ENCODE data around the gene TNFSF18. TPM values are rescaled to one million over a fixed set of nuclear protein-coding genes. Genes with fewer than 3 reads are reported as not detected.

The TNFSF18 gene
- total and polyA plus RNA-seq, 2 donors (not counting 1 experiment from before 2014, with no cell fraction given): not detected

DNA sequence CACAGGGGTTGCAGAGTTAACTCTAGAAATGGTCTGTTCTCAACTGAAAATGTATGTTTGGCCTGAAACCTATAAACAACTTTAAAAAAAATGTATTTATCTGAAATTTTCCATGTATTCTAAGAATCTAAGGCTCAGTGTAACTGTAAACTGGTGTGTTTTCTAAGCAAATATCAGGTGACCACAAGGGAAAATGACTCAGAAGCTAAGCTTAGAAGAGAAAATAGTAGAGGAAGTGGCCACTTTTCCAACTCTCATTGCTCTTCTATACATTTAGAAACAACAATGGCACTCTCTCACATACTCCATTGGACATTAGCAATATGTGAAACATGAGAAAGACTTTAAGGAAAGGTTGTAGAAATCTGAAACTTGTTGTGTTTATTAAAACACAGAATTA, 7.5 kb downstream of the TNFSF18 start:
- H3K4me3 ChIP-seq (ENCODE audit: control extremely low read depth in 1 of 5, extremely low read depth in 1 of 5, insufficient read depth in 1 of 5, low read depth in 2 of 5, low read length in 4 of 5): no peak overlapping the region
- H3K27ac Mint-ChIP-seq: no peak overlapping the region
- H3K4me2 ChIP-seq (replicated peaks; ENCODE audit: low read depth, low read length, poor library complexity, severe bottlenecking): no peak overlapping the region
- no peak overlapping the region for H2AFZ ChIP-seq (ENCODE audit: insufficient read depth, low read depth, low read length, poor library complexity, severe bottlenecking)
- DNase-seq (no peak), ATAC-seq (ENCODE audit: low read depth) (no peak)
- intact Hi-C loops (cut with micrococcal nuclease): no loop called here
- H3K9me3 Mint-ChIP-seq (ENCODE audit: insufficient read depth): no peaks in the 10 kb centered on the region
- no peak overlapping the region for H3K9ac ChIP-seq (ENCODE audit: low read length)
- peaks cover 13% of the 10 kb centered on the region for H3K4me1 Mint-ChIP-seq
- no peaks in the 10 kb centered on the region for H3K79me2 ChIP-seq (ENCODE audit: control insufficient read depth, insufficient read depth, low read length)
- H3K27ac ChIP-seq (ENCODE audit: low read length in 2 of 2): no peak overlapping the region
- TF ChIP-seq EZH2 (IDR thresholded peaks at IDR 0.05; ENCODE audit: borderline replicate concordance, insufficient read depth, low read depth, low read length, poor library complexity, severe bottlenecking): no peak
- TF ChIP-seq, protein P1, sequence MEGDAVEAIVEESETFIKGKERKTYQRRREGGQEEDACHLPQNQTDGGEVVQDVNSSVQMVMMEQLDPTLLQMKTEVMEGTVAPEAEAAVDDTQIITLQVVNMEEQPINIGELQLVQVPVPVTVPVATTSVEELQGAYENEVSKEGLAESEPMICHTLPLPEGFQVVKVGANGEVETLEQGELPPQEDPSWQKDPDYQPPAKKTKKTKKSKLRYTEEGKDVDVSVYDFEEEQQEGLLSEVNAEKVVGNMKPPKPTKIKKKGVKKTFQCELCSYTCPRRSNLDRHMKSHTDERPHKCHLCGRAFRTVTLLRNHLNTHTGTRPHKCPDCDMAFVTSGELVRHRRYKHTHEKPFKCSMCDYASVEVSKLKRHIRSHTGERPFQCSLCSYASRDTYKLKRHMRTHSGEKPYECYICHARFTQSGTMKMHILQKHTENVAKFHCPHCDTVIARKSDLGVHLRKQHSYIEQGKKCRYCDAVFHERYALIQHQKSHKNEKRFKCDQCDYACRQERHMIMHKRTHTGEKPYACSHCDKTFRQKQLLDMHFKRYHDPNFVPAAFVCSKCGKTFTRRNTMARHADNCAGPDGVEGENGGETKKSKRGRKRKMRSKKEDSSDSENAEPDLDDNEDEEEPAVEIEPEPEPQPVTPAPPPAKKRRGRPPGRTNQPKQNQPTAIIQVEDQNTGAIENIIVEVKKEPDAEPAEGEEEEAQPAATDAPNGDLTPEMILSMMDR (IDR thresholded peaks at IDR 0.05): no peak
- H3K27me3 Mint-ChIP-seq: no peaks in the 10 kb centered on the region
- CTCF ChIA-PET: no interaction called here
- H3K36me3 ChIP-seq (replicated peaks in 1 of 2; ENCODE audit: control extremely low read depth in 1 of 2, control insufficient read depth in 1 of 2, extremely low read depth in 1 of 2, insufficient read depth in 2 of 2, low read length in 1 of 2): no peaks in the 10 kb centered on the region
- H3K9me3 ChIP-seq (ENCODE audit: control extremely low read depth in 1 of 3, control insufficient read depth in 2 of 3, insufficient read depth in 1 of 3, low read length in 2 of 3): no peaks in the 10 kb centered on the region
- H3K4me1 ChIP-seq (ENCODE audit: control insufficient read depth in 2 of 2, insufficient read depth in 2 of 2, low read length in 2 of 2): peaks cover 4 to 6% of the 10 kb centered on the region in 2 donors
- POLR2A ChIA-PET: no interaction called here
- H3K27me3 ChIP-seq (replicated peaks in 1 of 4; ENCODE audit: control extremely low read depth in 1 of 4, control insufficient read depth in 3 of 4, insufficient read depth in 4 of 4, low read length in 3 of 4): no peaks in the 10 kb centered on the region
- H3K4me3 Mint-ChIP-seq: no peak overlapping the region
- H4K20me1 ChIP-seq (ENCODE audit: control insufficient read depth, insufficient read depth, low read length, poor library complexity, severe bottlenecking): no peaks in the 10 kb centered on the region

GRCh38 chr1:173042806-173043205, 7.9 kb downstream of the TNFSF18 start:
- ChIA-PET CTCF (no interaction called here), POLR2A (no interaction called here)
- no peak overlapping the region for H3K27ac Mint-ChIP-seq
- DNase-seq (no peak), ATAC-seq (ENCODE audit: low read depth) (no peak)
- H3K36me3 ChIP-seq (replicated peaks in 1 of 2; ENCODE audit: control extremely low read depth in 1 of 2, control insufficient read depth in 1 of 2, extremely low read depth in 1 of 2, insufficient read depth in 2 of 2, low read length in 1 of 2): no peaks in the 10 kb centered on the region
- no CpG with 5 or more reads among the region's 3 CpGs for WGBS (ENCODE audit: insufficient coverage)
- no peaks in the 10 kb centered on the region for H3K9me3 ChIP-seq (ENCODE audit: control extremely low read depth in 1 of 3, control insufficient read depth in 2 of 3, insufficient read depth in 1 of 3, low read length in 2 of 3)
- H3K9ac ChIP-seq (ENCODE audit: low read length): no peak overlapping the region
- no peak overlapping the region for H3K4me3 ChIP-seq (ENCODE audit: control extremely low read depth in 1 of 5, extremely low read depth in 1 of 5, insufficient read depth in 1 of 5, low read depth in 2 of 5, low read length in 4 of 5)
- no peaks in the 10 kb centered on the region for H3K9me3 Mint-ChIP-seq (ENCODE audit: insufficient read depth)
- H4K20me1 ChIP-seq (ENCODE audit: control insufficient read depth, insufficient read depth, low read length, poor library complexity, severe bottlenecking): no peaks in the 10 kb centered on the region
- H3K27ac ChIP-seq (ENCODE audit: low read length in 2 of 2): no peak overlapping the region
- no peaks in the 10 kb centered on the region for H3K27me3 Mint-ChIP-seq
- peaks cover 9% of the 10 kb centered on the region for H3K4me1 Mint-ChIP-seq
- H3K4me2 ChIP-seq (replicated peaks; ENCODE audit: low read depth, low read length, poor library complexity, severe bottlenecking): no peak overlapping the region
- no peak overlapping the region for H3K4me3 Mint-ChIP-seq
- peaks cover 0 to 2% of the 10 kb centered on the region in 2 donors for H3K4me1 ChIP-seq (ENCODE audit: control insufficient read depth in 2 of 2, insufficient read depth in 2 of 2, low read length in 2 of 2)
- intact Hi-C loops (cut with micrococcal nuclease): no loop called here
- TF ChIP-seq, protein P1 (IDR thresholded peaks at IDR 0.05): no peak
- no peak for TF ChIP-seq EZH2 (IDR thresholded peaks at IDR 0.05; ENCODE audit: borderline replicate concordance, insufficient read depth, low read depth, low read length, poor library complexity, severe bottlenecking)
- H3K27me3 ChIP-seq (replicated peaks in 1 of 4; ENCODE audit: control extremely low read depth in 1 of 4, control insufficient read depth in 3 of 4, insufficient read depth in 4 of 4, low read length in 3 of 4): no peaks in the 10 kb centered on the region
- no peak overlapping the region for H2AFZ ChIP-seq (ENCODE audit: insufficient read depth, low read depth, low read length, poor library complexity, severe bottlenecking)
- H3K79me2 ChIP-seq (ENCODE audit: control insufficient read depth, insufficient read depth, low read length): no peaks in the 10 kb centered on the region
